Peyer's patch (tissue), 4 donors: ENCODE measurements around the gene TCF19. TPM values are rescaled to one million over a fixed set of nuclear protein-coding genes. Genes with fewer than 3 reads are reported as not detected.

Experiments
- DNase-seq, 3 donors: peaks; one replicate each; pipeline ENCODE4 v3.0.0-alpha.2; 2017 to 2019
- H3K27ac ChIP-seq, 4 donors: fragments of 200-600 bp; sonication (generic); one replicate each; pipeline ENCODE4 v1.5.1; 2016 to 2019
- H3K27me3 ChIP-seq, 2 donors: fragments of 200-600 bp; sonication (generic); one replicate each; pipeline ENCODE4 v1.5.1; 2019
- H3K36me3 ChIP-seq, 3 donors: fragments of 200-600 bp; sonication (generic); one replicate each; pipeline ENCODE4 v1.5.1; 2016 to 2019
- H3K4me1 ChIP-seq, 4 donors: fragments of 200-600 bp; sonication (generic); one replicate each; pipeline ENCODE4 v1.5.1; 2016 to 2019
- H3K4me3 ChIP-seq, 4 donors: fragments of 200-600 bp; sonication (generic); 1 replicate in 3 of 4; 2 replicates in 1 of 4; pipeline ENCODE4 v1.5.1; 2016 to 2019; ENCODE audit warnings: mild to moderate bottlenecking in 1 of 4
- H3K9me3 ChIP-seq, 4 donors: fragments of 200-600 bp; sonication (generic); one replicate each; pipeline ENCODE4 v1.5.1; 2016 to 2019; ENCODE audit warnings: mild to moderate bottlenecking in 1 of 4
- CTCF ChIP-seq, 6 experiments: fragments of 450-650 bp in 4 of 6; fragments of 200-600 bp in 2 of 6; sonication (generic) in 1 of 6; IDR thresholded peaks; one replicate each; pipeline ENCODE4 v1.5.1; 2017 to 2019; ENCODE audit warnings: antibody characterized with exemption in 6 of 6, mild to moderate bottlenecking in 3 of 6, moderate library complexity in 1 of 6
- POLR2A ChIP-seq, 2 donors: fragments of 450-650 bp; IDR thresholded peaks; one replicate each; pipeline ENCODE4 v1.5.1; 2017; ENCODE audit warnings: antibody characterized with exemption in 2 of 2, mild to moderate bottlenecking in 2 of 2, moderate library complexity in 2 of 2
- small RNA-seq, 2 donors: library from RNA; depleted of rRNA; stranded (forward); fragments of <200 nt; gene quantifications; one replicate each; pipeline ENCODE3, GENCODE V24; 2016
- total RNA-seq, 4 donors: library from RNA; depleted of rRNA; stranded (reverse); fragments of >200 nt; gene quantifications; one replicate each; pipeline ENCODE4 v1.1.0, GENCODE V29; 2016

TCF19 gene
- total RNA-seq, 4 donors from 2014 or later: 4.0 to 28.9 (median 7.1) TPM

DNA sequence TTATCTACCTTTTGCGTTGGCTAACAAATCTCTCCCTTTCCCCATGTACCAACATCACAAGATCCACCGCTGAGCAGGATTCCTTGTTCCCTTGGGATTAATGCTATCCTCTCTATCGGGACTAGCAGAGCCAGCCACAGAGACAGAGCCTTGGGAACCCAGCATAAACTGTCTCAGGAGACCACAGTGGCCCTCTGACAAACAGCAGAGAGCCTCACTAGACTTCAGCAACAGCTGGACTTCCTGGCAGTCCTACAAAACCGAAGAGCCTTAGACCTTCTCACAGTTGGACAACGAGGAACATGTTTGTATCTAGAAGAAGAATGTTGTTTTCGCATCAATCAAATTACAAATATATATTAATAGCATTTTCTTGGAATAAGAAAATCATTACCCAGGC is 51.7 kb downstream of the TCF19 start:
- H3K27ac ChIP-seq: no peak overlapping the region
- DNase-seq: no peak
- no peaks in the 10 kb centered on the region for H3K27me3 ChIP-seq
- H3K4me1 ChIP-seq: peaks cover 0 to 5% (median 0%) of the 10 kb centered on the region in 4 donors
- no peaks in the 10 kb centered on the region for H3K36me3 ChIP-seq
- TF ChIP-seq POLR2A (IDR thresholded peaks at IDR 0.05) (no peak), CTCF (IDR thresholded peaks at IDR 0.05) (no peak)
- no peak overlapping the region for H3K4me3 ChIP-seq
- H3K9me3 ChIP-seq: no peaks in the 10 kb centered on the region

DNA sequence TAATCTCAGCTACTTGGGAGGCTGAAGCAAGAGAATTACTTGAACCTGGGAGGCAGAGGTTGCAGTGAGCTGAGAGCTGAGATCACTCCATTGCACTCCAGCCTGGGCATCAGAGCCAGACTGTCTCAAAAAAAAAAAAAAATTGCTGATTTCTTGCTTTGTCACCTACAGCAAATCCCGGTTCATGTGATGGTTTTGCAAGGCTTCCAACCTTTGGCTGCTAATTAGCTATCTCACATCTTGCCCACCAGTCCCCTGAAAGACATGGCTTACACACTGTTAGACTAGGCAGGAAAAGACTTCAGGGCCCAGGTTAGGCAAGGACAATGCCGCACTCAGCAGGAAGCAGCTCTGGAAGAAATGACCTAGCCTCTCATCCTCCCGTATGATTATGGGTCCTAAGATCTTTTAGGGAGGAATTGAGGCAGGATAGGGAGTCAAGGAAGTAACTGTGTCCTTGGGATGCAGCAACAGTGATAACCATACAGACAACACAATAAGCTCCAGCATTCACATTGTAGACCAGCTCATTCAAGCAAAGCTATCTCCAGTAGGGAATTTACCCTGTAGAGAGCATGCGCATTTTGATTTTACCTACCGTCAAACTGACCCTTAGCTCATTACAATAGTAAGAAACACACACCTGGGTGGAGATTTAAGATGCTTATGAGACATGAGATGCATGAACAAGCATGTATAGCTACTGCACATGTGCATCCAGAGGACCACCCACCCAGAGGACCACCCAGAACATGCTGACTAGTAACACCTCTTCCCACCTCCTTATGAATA is 52.5 kb downstream of the TCF19 start:
- DNase-seq: no peak
- H3K27ac ChIP-seq: no peak overlapping the region
- no peak for TF ChIP-seq POLR2A (IDR thresholded peaks at IDR 0.05)
- TF ChIP-seq CTCF (IDR thresholded peaks at IDR 0.05): no peak

More for the DNA sequence above, 52.5 kb downstream of the TCF19 start:
- Histone ChIP-seq H3K27me3 (no peaks in the 10 kb centered on the region), H3K9me3 (no peaks in the 10 kb centered on the region), H3K4me1 (no peaks in the 10 kb centered on the region), H3K4me3 (no peak overlapping the region), H3K36me3 (no peaks in the 10 kb centered on the region)

Small RNA genes within 50 kb of the gene (small RNA-seq; reads per million reads assigned to genes)
- gene POLR2LP1: 0 reads per million in 2 donors

Other genes with a start within 250 kb of the TCF19 start
- gene VARS2, start 244.4 kb upstream of the TCF19 start, total RNA-seq: 10 to 100 TPM; 24.2 to 40.0 (median 31.1) TPM
- not detected for gene SFTA2, start 226.4 kb upstream of the TCF19 start, total RNA-seq
- gene MUCL3, start 217.6 kb upstream of the TCF19 start, total RNA-seq: under 1 TPM in 1 of 4 donors, not detected in 3; 0.18 TPM
- not detected for gene MUC21, start 174.9 kb upstream of the TCF19 start, total RNA-seq
- gene MUC22, start 148.1 kb upstream of the TCF19 start, total RNA-seq: not detected
- not detected for gene C6orf15, start 46.0 kb upstream of the TCF19 start, total RNA-seq
- gene PSORS1C1, start 43.8 kb upstream of the TCF19 start, total RNA-seq: 10 to 100 TPM in 2 of 4 donors, 1 to 10 TPM in 1, not detected in 1; 6.5 to 26.5 (median 22.0) TPM
- gene CDSN, start 38.1 kb upstream of the TCF19 start, total RNA-seq: under 1 TPM in 1 of 4 donors, not detected in 3; 0.54 TPM
- gene PSORS1C2, start 19.5 kb upstream of the TCF19 start, total RNA-seq: not detected
- gene CCHCR1, start 787 bp upstream of the TCF19 start, total RNA-seq: 10 to 100 TPM; 28.3 to 86.6 (median 36.2) TPM
- gene POU5F1, start 12.1 kb downstream of the TCF19 start, total RNA-seq: 100 to 1,000 TPM in 1 of 4 donors, 10 to 100 TPM in 3; 14.9 to 121 (median 45.0) TPM
- gene HLA-C, start 113.5 kb downstream of the TCF19 start, total RNA-seq: 1,000 to 10,000 TPM in 2 of 4 donors, 100 to 1,000 TPM in 2; 144 to 1,614 (median 839) TPM
- 1,000 to 10,000 TPM in 3 of 4 donors, 100 to 1,000 TPM in 1; 835 to 3,384 (median 2,517) TPM for gene HLA-B, start 198.6 kb downstream of the TCF19 start, total RNA-seq
- 10 to 100 TPM; 21.0 to 71.0 (median 29.1) TPM for gene MICA, start 245.0 kb downstream of the TCF19 start, total RNA-seq